ENCODE data around the gene TEP1. TPM values are rescaled to one million over a fixed set of nuclear protein-coding genes. Genes with fewer than 3 reads are reported as not detected.

Gene TEP1
- total and polyA plus RNA-seq, 2 of the 8 experiments (the other 6 are each of a cell fraction or from before 2014, with no cell fraction given), result 6.9 to 10.7 TPM

- TF ChIP-seq CHD7 (IDR thresholded peaks at IDR 0.05; ENCODE audit: insufficient replicate concordance, low read length), result no peak
- no peak for TF ChIP-seq SAP30 (IDR thresholded peaks at IDR 0.05; ENCODE audit: insufficient read depth, insufficient replicate concordance, low read length)
- TF ChIP-seq ZNF274 (IDR thresholded peaks at IDR 0.05; ENCODE audit: borderline replicate concordance, extremely low read depth, low read length), result no peak
- no peak for TF ChIP-seq SUZ12 (IDR thresholded peaks at IDR 0.05; ENCODE audit: low read length)
- TF ChIP-seq RBBP5 (IDR thresholded peaks at IDR 0.05; ENCODE audit: borderline replicate concordance, low read depth, low read length), result no peak
- TF ChIP-seq CHD1 (IDR thresholded peaks at IDR 0.05; ENCODE audit: low read depth, low read length), result no peak
- TF ChIP-seq TCF12 (IDR thresholded peaks at IDR 0.05; ENCODE audit: low read depth, low read length), result no peak
- TF ChIP-seq PHF8 (conservative IDR thresholded peaks at IDR 0.05; ENCODE audit: low read depth, low read length), result no peak
- no peak for TF ChIP-seq YY1 (IDR thresholded peaks at IDR 0.05; ENCODE audit: low read depth, low read length)
Observed at GRCh38 chr14:20424851-20425250, 11.6 kb upstream of the TEP1 start (continued).
